Endodermal cell (in vitro differentiated cells): ENCODE measurements around the gene ZNF771. TPM values are rescaled to one million over a fixed set of nuclear protein-coding genes. Genes with fewer than 3 reads are reported as not detected.
"Not testable (repeated sequence)": the region's sequence is repeated elsewhere in the genome, so short reads cannot be mapped to it uniquely, and the experiment has no call there.

Source experiments
- DNase-seq: peaks from one replicate; pipeline ENCODE4 v3.0.0-alpha.2; 2017
- H3K27ac ChIP-seq: 2 replicates; pipeline ENCODE4 v1.5.1; 2013; ENCODE audit warnings: mild to moderate bottlenecking, low read depth, low read length, moderate library complexity
- H3K27me3 ChIP-seq: 2 replicates; pipeline ENCODE4 v1.6.1; 2013; ENCODE audit warnings: mild to moderate bottlenecking, low read length, moderate library complexity; ENCODE audit not compliant: insufficient read depth, control insufficient read depth, poor library complexity, severe bottlenecking
- H3K36me3 ChIP-seq: 2 replicates; pipeline ENCODE4 v1.7.0; 2013; ENCODE audit warnings: mild to moderate bottlenecking, low read length, moderate library complexity; ENCODE audit not compliant: control insufficient read depth, insufficient read depth
- H3K4me1 ChIP-seq: one replicate; pipeline ENCODE4 v1.7.0; 2013; ENCODE audit warnings: low read length; ENCODE audit not compliant: control insufficient read depth, insufficient read depth
- H3K4me3 ChIP-seq: 2 replicates; pipeline ENCODE4 v1.5.1; 2013; ENCODE audit warnings: mild to moderate bottlenecking, low read length, moderate library complexity
- H3K9ac ChIP-seq: 2 replicates; pipeline ENCODE4 v1.6.1; 2013; ENCODE audit warnings: mild to moderate bottlenecking, low read length, moderate library complexity; ENCODE audit not compliant: poor library complexity, severe bottlenecking; ENCODE audit errors: extremely low read depth
- H3K9me3 ChIP-seq: 2 replicates; pipeline ENCODE4 v1.6.1; 2013; ENCODE audit warnings: mild to moderate bottlenecking, low read length, moderate library complexity; ENCODE audit not compliant: control insufficient read depth
- H3K27ac Mint-ChIP-seq: 2 replicates; pipeline ENCODE4 v1.8.0; 2020; ENCODE audit warnings: mixed read lengths
- H3K27me3 Mint-ChIP-seq: 2 replicates; pipeline ENCODE4 v1.8.0; 2021; ENCODE audit warnings: mild to moderate bottlenecking, mixed read lengths; ENCODE audit not compliant: insufficient read depth
- H3K36me3 Mint-ChIP-seq: 2 replicates; pipeline ENCODE4 v1.8.0; 2020; ENCODE audit warnings: low read depth, mixed read lengths
- H3K4me1 Mint-ChIP-seq: 2 replicates; pipeline ENCODE4 v1.8.0; 2020; ENCODE audit warnings: mixed read lengths
- H3K4me3 Mint-ChIP-seq: 2 replicates; pipeline ENCODE4 v1.8.0; 2020; ENCODE audit warnings: mild to moderate bottlenecking, moderate library complexity, mixed read lengths
- H3K9me3 Mint-ChIP-seq: 2 replicates; pipeline ENCODE4 v1.8.0; 2020; ENCODE audit warnings: mild to moderate bottlenecking, mixed read lengths
- WGBS, 2 experiments: methylation state at CpG; one replicate each; pipeline versions ENCODE4 v1.1.5 to v1.1.7; 2013; ENCODE audit warnings: missing lambda C conversion rate in 2 of 2, mixed read lengths in 1 of 2; ENCODE audit not compliant: insufficient coverage in 1 of 2, insufficient read length in 1 of 2; 5-methylcytosine and 5-hydroxymethylcytosine counted together
- total RNA-seq, 2 donors: library from RNA; stranded (reverse); fragmentation: NEBNext Ultra II Directional in 1 of 2; extraction: Animal tissue kit (Norgen Biotek cat#: 25700) in 1 of 2; gene quantifications; 2 replicates in 1 of 2; 3 replicates in 1 of 2; pipeline ENCODE4 v1.2.1, GENCODE V29; 2021
- TF ChIP-seq, protein P1 (sequence below): fragments of 200-600 bp; sonication (generic); conservative IDR thresholded peaks from 2 replicates; pipeline ENCODE4 v1.5.0; 2021; ENCODE audit warnings: antibody characterized with exemption, mild to moderate bottlenecking

The ZNF771 gene
- total RNA-seq, 2 donors from 2014 or later, result 14.7 to 16.6 TPM

DNA sequence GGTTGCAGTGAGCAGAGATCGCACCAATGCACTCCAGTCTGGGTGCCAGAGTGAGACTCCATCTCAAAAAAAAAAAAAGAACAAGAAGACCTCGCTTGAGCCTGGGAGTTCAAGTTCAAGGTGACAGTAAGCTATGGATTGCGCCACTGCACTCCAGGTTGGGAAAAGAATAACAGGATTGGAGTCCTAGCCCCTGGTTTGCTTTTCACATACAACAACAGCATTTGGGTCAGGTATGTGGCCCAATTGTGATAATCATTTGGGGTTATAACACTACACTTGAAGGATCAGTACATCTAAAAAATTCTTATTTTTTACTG lies 41.7 kb downstream of the ZNF771 start:
- no peak overlapping the region for H3K4me3 ChIP-seq
- Mint-ChIP-seq H3K27me3 (peaks cover 12% of the 10 kb centered on the region), H3K4me3 (no peak overlapping the region), H3K36me3 (peaks cover 10% of the 10 kb centered on the region), H3K4me1 (peaks cover 14% of the 10 kb centered on the region), H3K27ac (no peak overlapping the region), H3K9me3 (peaks cover 9% of the 10 kb centered on the region)
- H3K9ac ChIP-seq, result no peak overlapping the region
- H3K9me3 ChIP-seq, result peaks cover 8% of the 10 kb centered on the region
- H3K36me3 ChIP-seq, result peaks cover 5% of the 10 kb centered on the region
- peaks cover 3% of the 10 kb centered on the region for H3K4me1 ChIP-seq
- DNase-seq, result no peak
- H3K27ac ChIP-seq, result no peak overlapping the region
- WGBS, 2 experiments, result 88 to 93% methylated on average over 3 of the region's 3 CpGs
- no peaks in the 10 kb centered on the region for H3K27me3 ChIP-seq
- TF ChIP-seq, protein P1, sequence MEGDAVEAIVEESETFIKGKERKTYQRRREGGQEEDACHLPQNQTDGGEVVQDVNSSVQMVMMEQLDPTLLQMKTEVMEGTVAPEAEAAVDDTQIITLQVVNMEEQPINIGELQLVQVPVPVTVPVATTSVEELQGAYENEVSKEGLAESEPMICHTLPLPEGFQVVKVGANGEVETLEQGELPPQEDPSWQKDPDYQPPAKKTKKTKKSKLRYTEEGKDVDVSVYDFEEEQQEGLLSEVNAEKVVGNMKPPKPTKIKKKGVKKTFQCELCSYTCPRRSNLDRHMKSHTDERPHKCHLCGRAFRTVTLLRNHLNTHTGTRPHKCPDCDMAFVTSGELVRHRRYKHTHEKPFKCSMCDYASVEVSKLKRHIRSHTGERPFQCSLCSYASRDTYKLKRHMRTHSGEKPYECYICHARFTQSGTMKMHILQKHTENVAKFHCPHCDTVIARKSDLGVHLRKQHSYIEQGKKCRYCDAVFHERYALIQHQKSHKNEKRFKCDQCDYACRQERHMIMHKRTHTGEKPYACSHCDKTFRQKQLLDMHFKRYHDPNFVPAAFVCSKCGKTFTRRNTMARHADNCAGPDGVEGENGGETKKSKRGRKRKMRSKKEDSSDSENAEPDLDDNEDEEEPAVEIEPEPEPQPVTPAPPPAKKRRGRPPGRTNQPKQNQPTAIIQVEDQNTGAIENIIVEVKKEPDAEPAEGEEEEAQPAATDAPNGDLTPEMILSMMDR, result no peak

- not testable (repeated sequence) for H3K4me1 ChIP-seq, H3K36me3 ChIP-seq, H3K27me3 Mint-ChIP-seq, H3K9me3 Mint-ChIP-seq, H3K9me3 ChIP-seq, H3K4me3 ChIP-seq, H3K36me3 Mint-ChIP-seq, H3K4me3 Mint-ChIP-seq, H3K27me3 ChIP-seq, H3K9ac ChIP-seq, H3K27ac ChIP-seq, H3K27ac Mint-ChIP-seq, DNase-seq
- 77 to 89% methylated on average over 8 to 20 of the region's 20 CpGs for WGBS, 2 experiments
- H3K4me1 Mint-ChIP-seq, result peaks cover 22% of the 10 kb centered on the region
Measured at GRCh38 chr16:30452709-30453580, 45.5 kb downstream of the ZNF771 start.

GRCh38 chr16:30456302-30456701 lies 48.9 kb downstream of the ZNF771 start:
- H3K27me3 Mint-ChIP-seq, result no peaks in the 10 kb centered on the region
- Histone ChIP-seq H3K4me3 (no peak overlapping the region), H3K27ac (no peak overlapping the region), H3K9ac (no peak overlapping the region), H3K9me3 (no peaks in the 10 kb centered on the region), H3K27me3 (no peaks in the 10 kb centered on the region), H3K4me1 (no peaks in the 10 kb centered on the region), H3K36me3 (no peaks in the 10 kb centered on the region)
- no peak overlapping the region for H3K4me3 Mint-ChIP-seq
- no peaks in the 10 kb centered on the region for H3K36me3 Mint-ChIP-seq
- WGBS, 2 experiments, result no CpG with 5 or more reads among the region's 1 CpG
- DNase-seq, result no peak
- H3K9me3 Mint-ChIP-seq, result no peaks in the 10 kb centered on the region
- TF ChIP-seq, protein P1, result no peak
- peaks cover 22% of the 10 kb centered on the region for H3K4me1 Mint-ChIP-seq
- H3K27ac Mint-ChIP-seq, result no peak overlapping the region
